DND-41 (cell line): ENCODE results near the gene LYST.
A peak's percentile ranks its signal among the peaks of the same experiment; 100 is the strongest.
"Not testable (repeated sequence)": the region's sequence is repeated elsewhere in the genome, so short reads cannot be mapped to it uniquely, and the experiment has no call there.

ENCODE experiments used
- ATAC-seq: fragments of 200-7000 bp; cut with Tn5 transposase; 3 replicates; pipeline ENCODE4 v1.9.1; 2021; ENCODE audit warnings: low read depth; ENCODE audit not compliant: insufficient read depth
- DNase-seq: peaks from one replicate; pipeline ENCODE4 v3.0.0-alpha.2; 2020
- H2AFZ ChIP-seq: 2 replicates; pipeline ENCODE4 v1.6.0; 2012; ENCODE audit warnings: low read depth, low read length
- H3K27ac ChIP-seq: 2 replicates; pipeline ENCODE4 v1.5.1; 2012; ENCODE audit warnings: low read length, inconsistent platforms
- H3K27me3 ChIP-seq: fragments of 200-600 bp; sonication (generic); 2 replicates; pipeline ENCODE4 v1.6.0; 2012; ENCODE audit warnings: low read length, mild to moderate bottlenecking, inconsistent platforms; ENCODE audit not compliant: insufficient read depth, poor library complexity
- H3K36me3 ChIP-seq: 2 replicates; pipeline ENCODE4 v1.5.1; 2012; ENCODE audit warnings: low read length, inconsistent platforms; ENCODE audit not compliant: insufficient read depth
- H3K4me1 ChIP-seq: 2 replicates; pipeline ENCODE4 v1.5.1; 2012; ENCODE audit warnings: mild to moderate bottlenecking, low read length; ENCODE audit not compliant: insufficient read depth
- H3K4me2 ChIP-seq: 2 replicates; pipeline ENCODE4 v1.6.0; 2012; ENCODE audit warnings: mild to moderate bottlenecking, moderate library complexity, low read length, inconsistent platforms; ENCODE audit not compliant: insufficient read depth
- H3K4me3 ChIP-seq, 2 experiments: fragments of 200-600 bp in 1 of 2; shearing (Covaris generic) in 1 of 2; 2 replicates each; pipeline ENCODE4 v1.5.1; 2012 to 2016; ENCODE audit warnings: inconsistent platforms in 2 of 2, low read length in 2 of 2, mild to moderate bottlenecking in 2 of 2, low read depth in 1 of 2, moderate library complexity in 1 of 2
- H3K79me2 ChIP-seq: 2 replicates; pipeline ENCODE4 v1.6.0; 2012; ENCODE audit warnings: low read length, inconsistent platforms; ENCODE audit not compliant: insufficient read depth
- H3K9ac ChIP-seq: 2 replicates; pipeline ENCODE4 v1.6.0; 2012; ENCODE audit warnings: low read depth, mild to moderate bottlenecking, inconsistent platforms, low read length, moderate library complexity
- H3K9me3 ChIP-seq: 2 replicates; pipeline ENCODE4 v1.5.1; 2012; ENCODE audit warnings: low read length, moderate library complexity, mild to moderate bottlenecking, inconsistent platforms; ENCODE audit not compliant: insufficient read depth, severe bottlenecking
- H4K20me1 ChIP-seq: 2 replicates; pipeline ENCODE4 v1.6.0; 2012; ENCODE audit warnings: low read length; ENCODE audit not compliant: insufficient read depth
- EZH2 ChIP-seq: IDR thresholded peaks from 3 replicates; pipeline ENCODE4 v1.6.1; 2012; ENCODE audit warnings: borderline replicate concordance, low read depth, mild to moderate bottlenecking, moderate library complexity, low read length, inconsistent platforms; ENCODE audit not compliant: severe bottlenecking
- TF ChIP-seq, protein P1 (sequence below): IDR thresholded peaks from 2 replicates; pipeline ENCODE4 v1.5.1; 2012; ENCODE audit warnings: borderline replicate concordance, low read length, moderate library complexity, mild to moderate bottlenecking; ENCODE audit not compliant: poor library complexity, severe bottlenecking; ENCODE audit errors: extremely low read depth

LYST gene

DNA sequence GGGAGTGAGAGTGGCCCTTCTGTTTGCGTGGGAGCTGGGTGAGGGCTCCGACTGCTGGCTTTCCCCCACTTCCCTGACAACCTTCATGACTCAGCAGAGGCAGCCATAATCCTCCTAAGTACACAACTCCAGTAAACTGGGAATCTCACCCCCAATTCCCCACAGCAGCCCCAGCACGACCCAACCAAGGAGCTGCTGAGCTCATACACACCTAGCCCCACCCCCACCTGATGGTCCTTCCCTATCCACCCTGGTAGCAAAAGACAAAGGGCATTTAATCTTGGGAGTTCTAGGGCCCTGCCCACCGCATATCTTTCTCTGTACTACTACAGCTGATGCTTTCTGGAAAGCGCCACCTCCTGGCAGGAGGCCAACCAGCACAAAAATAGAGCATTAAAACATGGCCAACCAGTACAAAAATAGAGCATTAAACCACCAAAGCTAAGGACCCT is 21.0 kb downstream of the LYST start:
- TF ChIP-seq, protein P1, sequence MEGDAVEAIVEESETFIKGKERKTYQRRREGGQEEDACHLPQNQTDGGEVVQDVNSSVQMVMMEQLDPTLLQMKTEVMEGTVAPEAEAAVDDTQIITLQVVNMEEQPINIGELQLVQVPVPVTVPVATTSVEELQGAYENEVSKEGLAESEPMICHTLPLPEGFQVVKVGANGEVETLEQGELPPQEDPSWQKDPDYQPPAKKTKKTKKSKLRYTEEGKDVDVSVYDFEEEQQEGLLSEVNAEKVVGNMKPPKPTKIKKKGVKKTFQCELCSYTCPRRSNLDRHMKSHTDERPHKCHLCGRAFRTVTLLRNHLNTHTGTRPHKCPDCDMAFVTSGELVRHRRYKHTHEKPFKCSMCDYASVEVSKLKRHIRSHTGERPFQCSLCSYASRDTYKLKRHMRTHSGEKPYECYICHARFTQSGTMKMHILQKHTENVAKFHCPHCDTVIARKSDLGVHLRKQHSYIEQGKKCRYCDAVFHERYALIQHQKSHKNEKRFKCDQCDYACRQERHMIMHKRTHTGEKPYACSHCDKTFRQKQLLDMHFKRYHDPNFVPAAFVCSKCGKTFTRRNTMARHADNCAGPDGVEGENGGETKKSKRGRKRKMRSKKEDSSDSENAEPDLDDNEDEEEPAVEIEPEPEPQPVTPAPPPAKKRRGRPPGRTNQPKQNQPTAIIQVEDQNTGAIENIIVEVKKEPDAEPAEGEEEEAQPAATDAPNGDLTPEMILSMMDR = peak; percentile 48
- H3K4me2 ChIP-seq, H3K9ac ChIP-seq, H3K4me1 ChIP-seq, H3K27me3 ChIP-seq, H3K79me2 ChIP-seq, H3K27ac ChIP-seq, H3K9me3 ChIP-seq, H4K20me1 ChIP-seq, H3K4me3 ChIP-seq, H2AFZ ChIP-seq, H3K36me3 ChIP-seq: not testable (repeated sequence)
- 0 out of 3 replicates have a peak, but pooled peaks have one; percentile 37 for ATAC-seq
- peak; percentile 22 for DNase-seq

DNA sequence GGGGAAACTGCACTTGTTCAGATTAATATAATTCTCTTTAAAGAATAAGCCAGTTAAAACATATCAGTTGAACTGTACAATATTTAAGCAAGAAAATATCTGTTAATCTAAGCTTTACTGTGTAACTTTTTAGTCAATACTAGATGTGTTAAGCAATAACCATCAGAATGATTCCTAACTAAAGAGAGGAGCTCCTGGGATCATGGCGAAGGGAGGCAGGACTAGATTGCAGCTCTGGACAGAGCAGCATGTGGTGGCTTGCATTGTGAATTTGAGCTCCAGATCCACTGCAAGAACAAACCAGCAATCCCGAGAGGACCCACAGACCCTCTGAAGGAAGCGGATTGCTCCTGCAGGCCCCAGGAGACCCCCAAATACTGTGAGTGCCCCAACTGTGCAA is 21.9 kb downstream of the LYST start:
- H4K20me1 ChIP-seq = no peaks in the 10 kb centered on the region
- peaks cover 2% of the 10 kb centered on the region for H3K27me3 ChIP-seq
- no peak overlapping the region for H3K4me3 ChIP-seq
- no peak overlapping the region for H2AFZ ChIP-seq
- TF ChIP-seq, protein P1 = no peak
- no peak for TF ChIP-seq EZH2
- H3K4me2 ChIP-seq = no peak overlapping the region
- no peak overlapping the region for H3K27ac ChIP-seq
- no peaks in the 10 kb centered on the region for H3K9me3 ChIP-seq
- H3K9ac ChIP-seq = no peak overlapping the region
- ATAC-seq (no peak), DNase-seq (no peak)
- H3K4me1 ChIP-seq = no peaks in the 10 kb centered on the region
- no peaks in the 10 kb centered on the region for H3K36me3 ChIP-seq
- H3K79me2 ChIP-seq = no peaks in the 10 kb centered on the region

DNA sequence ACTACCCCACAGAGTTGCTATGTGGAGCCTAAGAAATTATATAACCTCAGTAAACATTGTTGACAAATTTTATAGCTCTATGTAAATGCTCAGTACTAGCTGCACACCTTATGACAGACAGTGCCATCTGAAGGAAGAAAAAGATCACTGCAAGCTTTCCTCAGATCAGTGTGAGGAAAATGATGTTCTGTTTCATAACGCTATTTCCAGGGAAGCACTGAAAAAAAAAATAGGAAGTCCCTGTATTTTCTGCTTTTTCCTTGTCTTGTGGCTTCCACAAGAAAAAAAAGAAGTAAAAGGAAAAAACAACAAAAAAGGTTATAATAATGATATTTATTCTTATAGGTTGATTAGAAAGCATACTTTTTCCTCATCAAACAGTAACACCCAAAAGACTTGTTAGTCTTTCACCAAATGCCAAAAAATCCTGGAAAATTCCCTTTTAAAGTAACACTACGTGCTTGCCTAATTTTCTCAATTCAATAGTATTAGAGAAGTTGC is 23.2 kb downstream of the LYST start:
- H3K27ac ChIP-seq = no peak overlapping the region
- H3K4me1 ChIP-seq = no peaks in the 10 kb centered on the region
- H3K4me3 ChIP-seq = no peak overlapping the region
- H3K36me3 ChIP-seq = no peaks in the 10 kb centered on the region
- TF ChIP-seq EZH2 = no peak
- TF ChIP-seq, protein P1 = peak; percentile 66
- ATAC-seq (peak; percentile 77), DNase-seq (no peak)
- no peak overlapping the region for H3K9ac ChIP-seq
- no peak overlapping the region for H3K4me2 ChIP-seq
- peaks cover 2% of the 10 kb centered on the region for H3K27me3 ChIP-seq
- no peak overlapping the region for H2AFZ ChIP-seq
- no peaks in the 10 kb centered on the region for H3K79me2 ChIP-seq
- no peaks in the 10 kb centered on the region for H3K9me3 ChIP-seq
- H4K20me1 ChIP-seq = no peaks in the 10 kb centered on the region

DNA sequence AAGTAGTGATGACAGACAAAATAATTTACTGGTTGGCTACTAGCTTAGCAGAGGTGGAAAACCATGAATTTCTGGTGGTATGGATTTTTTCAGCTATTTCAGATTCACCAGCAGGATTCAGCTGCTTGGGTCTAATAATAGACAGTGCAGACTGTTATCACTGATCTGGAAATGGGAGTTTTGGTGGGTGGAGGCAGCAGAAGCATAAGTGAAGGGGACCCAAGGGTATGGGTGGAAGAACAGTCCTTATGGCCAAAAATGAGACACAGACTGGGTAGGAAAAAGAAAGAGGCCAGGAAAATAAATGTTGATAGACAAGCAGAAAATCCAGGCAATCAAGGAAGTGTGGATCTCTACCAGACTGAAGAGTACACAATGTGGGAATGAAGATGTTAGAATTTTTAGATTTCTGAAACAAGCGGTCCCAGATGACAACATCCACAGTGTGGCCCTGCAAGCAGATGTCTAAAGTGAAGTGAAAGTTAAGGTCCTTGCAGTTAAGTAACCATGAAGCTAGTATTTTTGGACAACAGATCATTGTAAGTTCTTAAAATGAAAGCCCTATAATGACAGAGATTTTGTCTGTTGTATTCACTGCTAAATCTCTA is 24.7 kb downstream of the LYST start:
- H3K27me3 ChIP-seq = peaks cover 5% of the 10 kb centered on the region
- H2AFZ ChIP-seq = no peak overlapping the region
- H3K9ac ChIP-seq = no peak overlapping the region
- no peaks in the 10 kb centered on the region for H3K9me3 ChIP-seq
- H3K36me3 ChIP-seq = no peaks in the 10 kb centered on the region
- no peak overlapping the region for H3K4me2 ChIP-seq
- no peak for ATAC-seq
- H4K20me1 ChIP-seq = no peaks in the 10 kb centered on the region
- TF ChIP-seq, protein P1 = no peak
- TF ChIP-seq EZH2 = no peak
- H3K4me1 ChIP-seq = no peaks in the 10 kb centered on the region
- H3K27ac ChIP-seq = no peak overlapping the region
- H3K4me3 ChIP-seq = no peak overlapping the region
- no peaks in the 10 kb centered on the region for H3K79me2 ChIP-seq
- DNase-seq = no peak
